Measurements from ENCODE around the gene CIDEA. TPM values are rescaled to one million over a fixed set of nuclear protein-coding genes. Genes with fewer than 3 reads are reported as not detected.

The CIDEA gene
- polyA plus RNA-seq, 3 donors = not detected

DNA sequence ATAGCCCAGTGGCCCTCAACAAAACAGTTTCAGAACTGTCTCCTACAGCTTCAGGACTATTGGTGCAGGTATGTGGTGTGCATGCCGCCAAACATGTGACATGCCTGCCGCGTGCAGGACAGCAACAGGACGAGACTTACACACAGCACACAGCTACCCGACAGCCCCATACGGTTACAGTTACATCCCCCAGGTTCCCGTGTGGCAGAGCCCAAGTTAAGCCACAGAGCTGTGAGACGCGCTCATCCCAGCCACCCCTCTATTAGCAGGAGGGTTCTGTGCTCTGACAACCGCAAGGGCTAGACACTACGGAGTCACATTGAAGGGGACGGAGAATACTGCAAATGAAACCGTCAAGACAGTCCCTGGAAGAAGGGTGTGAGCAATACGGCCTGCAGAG is 37.5 kb downstream of the CIDEA start:
- H3K4me3 Mint-ChIP-seq = no peak overlapping the region
- H3K9me3 Mint-ChIP-seq = peaks cover 0 to 11% (median 1%) of the 10 kb centered on the region in 7 donors
- Histone ChIP-seq H2AFZ (ENCODE audit: insufficient read depth, low read depth, low read length, poor library complexity, severe bottlenecking) (no peak overlapping the region), H3K27ac (ENCODE audit: low read depth in 1 of 2, low read length in 2 of 2) (no peak overlapping the region), H3K4me1 (ENCODE audit: control insufficient read depth in 1 of 2, insufficient read depth in 2 of 2, low read length in 2 of 2) (peaks cover 7 to 12% of the 10 kb centered on the region in 2 donors), H3K36me3 (replicated peaks in 1 of 2; ENCODE audit: control insufficient read depth in 1 of 2, insufficient read depth in 2 of 2, low read length in 2 of 2) (no peaks in the 10 kb centered on the region), H3K9me3 (replicated peaks in 1 of 2; ENCODE audit: control insufficient read depth in 1 of 2, insufficient read depth in 1 of 2, low read length in 2 of 2) (no peaks in the 10 kb centered on the region), H3K27me3 (ENCODE audit: control insufficient read depth in 2 of 2, insufficient read depth in 2 of 2, low read length in 2 of 2) (peaks cover 19 to 26% of the 10 kb centered on the region in 2 donors), H3K4me2 (replicated peaks; ENCODE audit: extremely low read depth, low read length, poor library complexity, severe bottlenecking) (no peak overlapping the region), H4K20me1 (ENCODE audit: insufficient read depth, low read length) (no peaks in the 10 kb centered on the region), H3K4me3 (replicated peaks in 1 of 3; ENCODE audit: low read depth in 2 of 3, low read length in 3 of 3) (no peak overlapping the region), H3K9ac (ENCODE audit: insufficient read depth, low read length, poor library complexity, severe bottlenecking) (no peak overlapping the region), H3K79me2 (ENCODE audit: insufficient read depth, low read length) (no peaks in the 10 kb centered on the region)
- intact Hi-C loops (cut with micrococcal nuclease) = no loop called here
- peaks cover 13% of the 10 kb centered on the region for H3K4me1 Mint-ChIP-seq
- H3K27ac Mint-ChIP-seq = no peak overlapping the region
- no peak for DNase-seq
- peaks cover 0 to 4% of the 10 kb centered on the region in 2 donors for H3K36me3 Mint-ChIP-seq
- H3K27me3 Mint-ChIP-seq (ENCODE audit: low read depth in 3 of 3) = peaks cover 33 to 40% (median 38%) of the 10 kb centered on the region in 3 donors
- TF ChIP-seq, protein P1, sequence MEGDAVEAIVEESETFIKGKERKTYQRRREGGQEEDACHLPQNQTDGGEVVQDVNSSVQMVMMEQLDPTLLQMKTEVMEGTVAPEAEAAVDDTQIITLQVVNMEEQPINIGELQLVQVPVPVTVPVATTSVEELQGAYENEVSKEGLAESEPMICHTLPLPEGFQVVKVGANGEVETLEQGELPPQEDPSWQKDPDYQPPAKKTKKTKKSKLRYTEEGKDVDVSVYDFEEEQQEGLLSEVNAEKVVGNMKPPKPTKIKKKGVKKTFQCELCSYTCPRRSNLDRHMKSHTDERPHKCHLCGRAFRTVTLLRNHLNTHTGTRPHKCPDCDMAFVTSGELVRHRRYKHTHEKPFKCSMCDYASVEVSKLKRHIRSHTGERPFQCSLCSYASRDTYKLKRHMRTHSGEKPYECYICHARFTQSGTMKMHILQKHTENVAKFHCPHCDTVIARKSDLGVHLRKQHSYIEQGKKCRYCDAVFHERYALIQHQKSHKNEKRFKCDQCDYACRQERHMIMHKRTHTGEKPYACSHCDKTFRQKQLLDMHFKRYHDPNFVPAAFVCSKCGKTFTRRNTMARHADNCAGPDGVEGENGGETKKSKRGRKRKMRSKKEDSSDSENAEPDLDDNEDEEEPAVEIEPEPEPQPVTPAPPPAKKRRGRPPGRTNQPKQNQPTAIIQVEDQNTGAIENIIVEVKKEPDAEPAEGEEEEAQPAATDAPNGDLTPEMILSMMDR (IDR thresholded peaks at IDR 0.05) = no peak
- 93% methylated on average over 6 of the region's 14 CpGs for WGBS (ENCODE audit: insufficient coverage)

DNA sequence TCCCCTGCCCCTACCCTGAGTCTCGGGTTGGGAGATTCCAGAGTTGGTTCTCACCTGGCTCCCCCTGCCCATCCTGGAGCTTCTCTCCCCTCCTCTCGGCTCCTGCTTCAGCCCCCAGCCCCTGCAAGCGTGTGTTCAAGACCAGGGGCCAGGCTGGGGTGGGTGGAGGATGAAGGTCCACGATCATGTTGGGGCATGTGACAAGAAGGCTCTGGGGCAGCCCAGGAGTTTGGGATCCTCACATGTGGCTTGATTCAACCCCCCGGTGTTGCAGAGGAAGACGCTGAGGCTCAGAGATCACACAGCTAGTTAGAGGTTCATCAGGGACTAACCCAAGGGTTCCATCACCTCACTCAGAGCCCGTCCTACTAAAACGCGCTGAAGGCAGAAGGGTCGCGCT is 39.7 kb downstream of the CIDEA start:
- Histone ChIP-seq H3K27ac (ENCODE audit: low read depth in 1 of 2, low read length in 2 of 2) (no peak overlapping the region), H3K4me3 (replicated peaks in 1 of 3; ENCODE audit: low read depth in 2 of 3, low read length in 3 of 3) (no peak overlapping the region), H3K4me2 (replicated peaks; ENCODE audit: extremely low read depth, low read length, poor library complexity, severe bottlenecking) (no peak overlapping the region), H3K79me2 (ENCODE audit: insufficient read depth, low read length) (no peaks in the 10 kb centered on the region), H3K9me3 (replicated peaks in 1 of 2; ENCODE audit: control insufficient read depth in 1 of 2, insufficient read depth in 1 of 2, low read length in 2 of 2) (peaks cover 0 to 3% of the 10 kb centered on the region in 2 donors), H2AFZ (ENCODE audit: insufficient read depth, low read depth, low read length, poor library complexity, severe bottlenecking) (no peak overlapping the region), H3K4me1 (ENCODE audit: control insufficient read depth in 1 of 2, insufficient read depth in 2 of 2, low read length in 2 of 2) (no peaks in the 10 kb centered on the region), H3K27me3 (ENCODE audit: control insufficient read depth in 2 of 2, insufficient read depth in 2 of 2, low read length in 2 of 2) (peaks cover under 1 to 5% of the 10 kb centered on the region in 2 donors), H3K36me3 (replicated peaks in 1 of 2; ENCODE audit: control insufficient read depth in 1 of 2, insufficient read depth in 2 of 2, low read length in 2 of 2) (no peaks in the 10 kb centered on the region), H4K20me1 (ENCODE audit: insufficient read depth, low read length) (no peaks in the 10 kb centered on the region), H3K9ac (ENCODE audit: insufficient read depth, low read length, poor library complexity, severe bottlenecking) (no peak overlapping the region)
- H3K27ac Mint-ChIP-seq = no peak overlapping the region
- intact Hi-C loops (cut with micrococcal nuclease) = no loop called here
- WGBS (ENCODE audit: insufficient coverage) = 88% methylated on average over 9 of the region's 11 CpGs
- no peak overlapping the region for H3K4me3 Mint-ChIP-seq
- H3K27me3 Mint-ChIP-seq (ENCODE audit: low read depth in 3 of 3) = peaks cover 12 to 20% (median 19%) of the 10 kb centered on the region in 3 donors
- TF ChIP-seq, protein P1 (IDR thresholded peaks at IDR 0.05) = no peak
- DNase-seq = no peak
- peaks cover 0 to 2% of the 10 kb centered on the region in 2 donors for H3K36me3 Mint-ChIP-seq
- peaks cover 1% of the 10 kb centered on the region for H3K4me1 Mint-ChIP-seq
- H3K9me3 Mint-ChIP-seq = peaks cover 0 to 13% (median 5%) of the 10 kb centered on the region in 7 donors

Data from CD14-positive monocyte (primary cell).